HG03575 (cell line): ENCODE results near the gene CSRP3.
A peak's percentile ranks its signal among the peaks of the same experiment; 100 is the strongest.

Source experiments
- ATAC-seq: cut with Tn5 transposase; IDR thresholded peaks from one replicate; pipeline ENCODE4 v1.9.1; 2021; ENCODE audit not compliant: unreplicated experiment, insufficient number of reproducible peaks, low FRiP score; ENCODE audit errors: extremely low read depth

The CSRP3 gene

GRCh38 chr11:19201737-19202605, at the start of gene CSRP3:
Gene CSRP3, minus strand, starts transcription at chr11:19201983. Its CDS starts 9,535 bp downstream, at chr11:19192448.
- no peak for ATAC-seq

DNA sequence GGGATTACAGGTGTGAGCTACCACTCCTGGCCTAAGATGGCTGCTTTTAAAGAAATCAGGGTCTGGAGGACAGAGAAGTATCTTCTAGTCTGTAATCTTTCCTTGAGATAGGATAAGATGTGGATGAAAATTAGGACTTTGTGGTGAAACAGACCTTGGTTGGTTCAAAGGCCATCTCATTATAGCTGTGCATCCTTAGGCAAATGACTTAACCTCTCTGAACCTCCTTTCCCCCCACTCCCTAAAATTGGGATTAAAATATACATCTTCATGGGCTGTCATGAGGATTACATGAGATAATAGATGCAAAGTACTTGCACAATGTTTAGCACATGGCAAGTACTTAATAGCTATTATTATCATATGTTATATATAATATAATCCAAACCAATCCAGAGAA, 49.8 kb upstream of the CSRP3 start:
- no peak for ATAC-seq

GRCh38 chr11:19246816-19247215, 45.0 kb upstream of the CSRP3 start:
- no peak for ATAC-seq

DNA sequence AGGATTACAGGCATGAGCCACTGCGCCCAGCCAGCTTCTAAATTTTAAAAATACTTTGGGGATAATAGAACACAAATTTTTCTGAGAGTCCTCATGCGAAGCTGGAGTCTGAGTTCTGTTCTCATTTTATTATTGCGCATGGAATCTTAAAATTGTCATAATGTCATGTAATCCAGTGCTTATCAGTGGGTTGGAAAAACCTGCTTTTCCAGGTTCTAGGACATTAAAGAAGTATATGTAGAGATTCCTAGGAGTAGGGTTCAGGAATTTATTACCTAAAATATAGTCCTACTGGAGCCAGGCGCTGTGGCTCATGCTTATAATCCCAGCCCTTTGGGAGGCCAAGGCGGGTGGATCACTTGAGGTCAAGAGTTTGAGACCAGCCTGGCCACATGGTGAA, 43.6 kb upstream of the CSRP3 start:
- no peak for ATAC-seq

- ATAC-seq, result no peak
Observed at GRCh38 chr11:19244621-19245020, 42.8 kb upstream of the CSRP3 start.

DNA sequence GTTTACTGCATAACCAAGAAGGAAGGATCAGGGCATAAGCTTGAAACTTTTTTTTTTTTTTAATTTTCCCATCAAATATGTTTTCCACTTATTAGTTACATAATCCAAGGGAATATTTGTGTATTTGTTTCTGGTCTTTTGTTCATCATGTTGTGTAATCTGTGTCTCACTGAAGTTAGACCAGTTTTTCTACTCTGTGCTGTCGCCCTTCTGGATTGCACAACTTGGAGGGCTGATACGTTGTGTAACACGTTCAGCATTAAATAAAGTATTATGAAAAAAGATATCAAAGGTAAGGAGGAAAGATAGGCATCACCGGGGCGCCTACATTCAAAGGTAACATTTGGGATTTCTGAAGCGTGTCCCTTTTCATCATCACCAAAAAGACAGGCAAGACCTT, 42.3 kb upstream of the CSRP3 start:
- no peak for ATAC-seq

DNA sequence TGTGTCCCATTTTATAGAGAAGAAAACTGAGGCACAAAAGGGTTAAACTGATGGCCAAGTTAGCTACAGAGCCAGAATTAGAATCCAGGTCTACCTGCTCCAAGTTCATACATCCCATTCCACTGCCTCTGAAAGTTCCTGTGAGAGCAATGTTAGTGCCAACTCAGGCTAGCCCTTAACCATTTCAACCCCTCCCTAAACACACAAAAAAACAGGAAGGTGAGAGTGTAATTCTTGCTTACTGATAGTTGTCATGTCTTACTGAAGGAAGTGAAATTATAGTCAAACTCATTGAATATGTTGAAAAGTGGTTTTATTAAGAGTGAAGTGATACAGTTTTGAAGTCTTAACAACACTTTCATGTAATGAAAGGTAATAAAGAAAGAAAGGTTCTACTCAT, 41.8 kb upstream of the CSRP3 start:
- ATAC-seq, result no peak

DNA sequence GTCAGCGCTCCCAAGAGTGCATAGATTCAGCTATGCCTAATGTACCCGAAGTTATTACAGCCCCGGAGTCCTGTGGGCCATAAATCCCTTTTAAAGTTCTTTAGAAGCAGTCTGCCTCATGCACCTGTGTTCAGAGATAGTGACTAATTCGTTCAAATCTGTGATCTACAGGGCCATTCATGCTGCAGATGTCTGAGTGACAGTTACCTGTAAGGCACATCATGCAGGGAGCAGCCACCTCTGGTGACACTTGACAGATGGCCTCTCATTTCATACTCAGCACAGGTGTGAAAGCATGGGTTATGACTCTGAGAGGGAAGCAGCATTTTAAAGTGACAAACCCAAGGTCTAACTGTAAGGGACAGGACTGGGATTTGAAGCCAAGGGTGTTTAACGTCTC, 41.4 kb upstream of the CSRP3 start:
- no peak for ATAC-seq

GRCh38 chr11:19242179-19242932, 40.6 kb upstream of the CSRP3 start:
- no peak for ATAC-seq

DNA sequence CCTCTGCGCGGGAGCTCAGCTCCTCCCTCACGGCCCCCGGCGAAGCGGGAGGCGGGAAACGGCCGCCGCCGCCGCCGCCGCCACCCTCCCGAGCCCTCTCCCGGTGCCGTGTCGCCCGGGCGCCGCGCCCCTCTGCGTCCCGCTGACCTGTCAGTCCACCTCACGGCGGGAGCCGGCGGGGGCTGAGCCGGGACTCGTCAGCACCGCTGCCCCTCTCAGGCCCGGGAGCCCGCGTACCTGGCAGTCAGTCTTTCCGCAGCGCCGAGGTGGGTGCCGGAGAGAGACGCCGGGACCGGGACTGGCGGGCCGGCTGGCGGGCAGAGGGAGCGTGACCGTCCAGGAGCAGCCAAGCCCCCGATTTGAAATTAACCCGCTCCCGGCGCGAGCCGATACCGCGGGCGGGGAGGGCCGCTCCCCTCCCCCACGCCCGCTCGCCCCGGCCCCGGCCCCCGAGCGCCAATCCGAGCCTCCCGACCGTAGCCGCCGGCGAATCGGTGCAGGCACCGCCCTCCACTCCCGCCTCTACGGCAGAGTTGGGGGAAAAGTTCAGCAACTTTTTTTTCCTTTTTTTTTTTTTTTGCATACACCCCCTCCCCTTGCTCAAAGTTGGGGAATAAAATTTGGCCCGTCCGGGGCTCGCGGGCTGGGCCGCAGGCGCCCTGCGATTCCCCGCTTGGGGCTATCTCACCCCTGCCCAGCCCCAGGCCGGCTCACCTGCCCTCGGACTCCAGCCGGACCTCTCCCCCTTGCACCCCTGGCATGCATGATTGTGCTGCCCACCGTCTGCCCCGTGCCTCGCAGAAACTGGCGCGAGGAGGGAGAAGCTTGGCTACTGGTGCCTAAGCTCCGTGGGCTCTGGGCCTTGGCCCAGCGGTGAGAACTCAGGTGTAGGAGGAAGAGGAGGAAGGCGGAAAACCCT, 39.7 kb upstream of the CSRP3 start:
- ATAC-seq, result no peak

DNA sequence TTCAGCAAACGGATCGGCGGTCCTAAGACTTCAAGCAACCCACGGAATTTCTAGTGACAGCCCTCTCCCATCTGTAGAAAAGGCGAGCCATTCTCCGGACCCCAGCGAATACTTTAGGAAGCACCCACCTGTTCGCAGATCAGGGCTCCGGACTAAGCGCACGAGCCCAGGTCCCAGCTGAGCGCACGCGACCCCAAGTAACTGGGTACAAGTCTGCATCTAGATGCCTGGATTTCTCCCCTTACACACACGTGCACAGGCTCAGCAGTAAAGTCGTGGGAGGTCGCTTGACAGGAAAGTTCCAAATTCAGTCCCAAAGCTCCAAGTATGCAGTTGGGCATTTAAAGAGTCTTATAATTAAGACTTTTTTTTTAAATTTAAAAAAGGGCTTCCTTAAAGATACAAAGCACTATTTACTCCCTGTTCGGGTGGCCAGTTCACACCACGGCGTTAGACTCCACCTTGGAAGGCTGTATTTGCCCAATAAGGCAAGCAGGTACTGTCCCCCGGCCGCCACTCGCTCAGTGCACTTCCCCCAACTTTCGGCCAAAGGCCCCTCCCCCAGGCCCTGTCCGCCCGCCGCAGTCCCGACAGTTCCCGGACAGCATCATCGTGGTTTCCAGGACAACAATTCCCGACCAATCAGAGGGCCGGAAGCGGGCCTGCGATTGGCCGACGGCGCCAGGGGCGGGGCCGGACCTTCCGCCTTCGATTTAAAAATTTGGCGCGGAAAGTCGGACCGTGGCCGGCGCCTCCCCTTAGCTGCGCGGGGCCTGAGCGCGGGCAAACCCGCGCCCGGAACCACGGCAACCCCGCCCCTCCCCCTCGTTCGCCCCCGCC, 38.9 kb upstream of the CSRP3 start, which contains the start of gene E2F8:
E2F8 (minus strand) TSS at position 526 of the 840 bp plus-strand sequence. CDS start 824 bp downstream, outside the sequence.
- peak; percentile 58 for ATAC-seq

DNA sequence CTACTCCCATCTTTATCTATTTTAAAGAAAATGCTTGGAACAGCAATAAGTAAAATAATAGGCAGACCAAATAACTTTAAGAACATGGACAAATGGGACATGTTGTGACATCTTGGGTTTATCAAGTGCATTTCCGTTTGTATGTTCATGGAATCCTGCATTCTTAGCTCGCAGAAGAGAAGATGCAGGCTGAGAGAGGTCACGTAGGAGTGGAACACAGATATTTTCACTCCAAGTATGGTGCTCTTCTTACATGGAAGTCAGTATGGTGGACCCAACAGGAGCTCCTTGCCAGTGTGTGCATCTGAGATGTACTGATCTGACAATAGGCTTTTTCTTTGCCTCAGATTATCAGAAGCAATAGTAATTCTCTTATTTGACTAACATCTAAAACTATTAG, 37.3 kb upstream of the CSRP3 start:
- no peak for ATAC-seq

DNA sequence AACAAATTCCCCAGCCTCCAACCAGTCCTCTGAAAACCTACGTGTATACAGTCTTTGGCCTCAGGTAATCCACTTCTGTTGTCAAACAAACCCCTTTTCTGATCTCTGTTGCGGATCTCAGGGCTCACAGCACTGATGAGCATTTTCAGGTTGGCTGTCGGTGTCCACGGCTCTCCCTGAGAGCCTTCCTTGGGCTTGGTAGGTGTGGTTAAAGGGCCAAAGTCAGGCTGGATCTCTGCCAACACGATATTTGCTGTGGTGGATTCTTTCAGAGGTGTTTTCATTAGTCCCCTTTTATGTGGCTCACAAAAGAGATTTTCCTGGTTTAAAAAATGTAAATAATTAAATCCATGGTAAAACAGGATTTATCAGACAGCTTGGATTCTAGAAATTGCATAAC, 36.0 kb upstream of the CSRP3 start:
- no peak for ATAC-seq

GRCh38 chr11:19237381-19237780, 35.6 kb upstream of the CSRP3 start:
- no peak for ATAC-seq

- no peak for ATAC-seq
Observed at GRCh38 chr11:19234231-19234817, 32.5 kb upstream of the CSRP3 start.

- ATAC-seq, result no peak
Observed at GRCh38 chr11:19232910-19233503, 31.2 kb upstream of the CSRP3 start.

GRCh38 chr11:19229671-19230070, 27.9 kb upstream of the CSRP3 start:
- no peak for ATAC-seq

DNA sequence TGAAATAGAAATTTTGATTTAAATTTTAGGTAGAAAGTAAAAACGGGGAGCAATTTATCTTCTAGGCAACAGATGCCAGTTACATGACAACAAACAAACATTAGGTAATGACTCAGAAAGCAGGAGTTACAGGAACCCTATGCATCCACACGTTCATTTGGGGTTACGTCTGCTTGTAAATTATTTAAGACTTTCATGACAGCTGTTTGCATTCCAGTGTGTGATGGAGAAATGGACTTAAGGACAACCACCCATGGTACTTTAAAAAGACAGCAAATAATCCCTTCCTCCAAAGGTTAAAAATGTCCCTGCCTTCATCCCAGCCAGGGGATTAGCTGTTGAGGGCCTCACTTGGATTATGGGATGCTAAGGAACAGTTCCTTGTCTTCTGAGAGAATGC, 27.2 kb upstream of the CSRP3 start:
- ATAC-seq, result no peak
